ENCODE data around the gene LAMA2. TPM values are rescaled to one million over a fixed set of nuclear protein-coding genes. Genes with fewer than 3 reads are reported as not detected.

LAMA2 gene
- total and polyA plus RNA-seq, 2 experiments from 2014 or later: 0.91 to 6.4 TPM

- no peaks in the 10 kb centered on the region for H3F3A ChIP-seq (replicated peaks; ENCODE audit: low read depth)
- H3K27ac ChIP-seq (ENCODE audit: low read depth): no peak overlapping the region
- no peaks in the 10 kb centered on the region for H3K79me2 ChIP-seq (replicated peaks; ENCODE audit: insufficient read depth)
- H3K4me3 ChIP-seq: no peak overlapping the region
- H3K36me3 ChIP-seq (ENCODE audit: insufficient read depth): no peaks in the 10 kb centered on the region
- Mint-ChIP-seq H3K27me3 (ENCODE audit: insufficient read depth, low read depth, poor library complexity) (no peaks in the 10 kb centered on the region), H3K4me3 (no peak overlapping the region), H3K27ac (0 out of 2 replicates have a peak overlapping the region, but pooled peaks have one; percentile 48), H3K4me1 (peaks cover 12% of the 10 kb centered on the region), H3K9me3 (no peaks in the 10 kb centered on the region), H3K36me3 (ENCODE audit: low read depth) (no peaks in the 10 kb centered on the region)
- TF ChIP-seq NANOG (IDR thresholded peaks at IDR 0.05; ENCODE audit: borderline replicate concordance) (no peak), POLR2AphosphoS5 (IDR thresholded peaks at IDR 0.05; ENCODE audit: low read depth) (no peak), EZH2 (IDR thresholded peaks at IDR 0.05; ENCODE audit: low read depth, unreplicated experiment) (no peak), REST (IDR thresholded peaks at IDR 0.05; ENCODE audit: unreplicated experiment) (no peak), ZNF114 (CRISPR knock-in tag; IDR thresholded peaks at IDR 0.05) (no peak), EZH2phosphoT487 (IDR thresholded peaks at IDR 0.05; ENCODE audit: unreplicated experiment) (no peak), ZNF462 (CRISPR knock-in tag; IDR thresholded peaks at IDR 0.05) (no peak), CREB1 (CRISPR knock-in tag; IDR thresholded peaks at IDR 0.05; ENCODE audit: low read depth) (no peak)
- TF ChIP-seq, protein P1, sequence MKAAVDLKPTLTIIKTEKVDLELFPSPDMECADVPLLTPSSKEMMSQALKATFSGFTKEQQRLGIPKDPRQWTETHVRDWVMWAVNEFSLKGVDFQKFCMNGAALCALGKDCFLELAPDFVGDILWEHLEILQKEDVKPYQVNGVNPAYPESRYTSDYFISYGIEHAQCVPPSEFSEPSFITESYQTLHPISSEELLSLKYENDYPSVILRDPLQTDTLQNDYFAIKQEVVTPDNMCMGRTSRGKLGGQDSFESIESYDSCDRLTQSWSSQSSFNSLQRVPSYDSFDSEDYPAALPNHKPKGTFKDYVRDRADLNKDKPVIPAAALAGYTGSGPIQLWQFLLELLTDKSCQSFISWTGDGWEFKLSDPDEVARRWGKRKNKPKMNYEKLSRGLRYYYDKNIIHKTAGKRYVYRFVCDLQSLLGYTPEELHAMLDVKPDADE (IDR thresholded peaks at IDR 0.05): no peak
- no peak for DNase-seq (ENCODE audit: low spot score)
- H3K4me2 ChIP-seq: no peak overlapping the region
- H2AFZ ChIP-seq: no peak overlapping the region
- no peaks in the 10 kb centered on the region for H3K27me3 ChIP-seq (ENCODE audit: insufficient read depth)
- no peaks in the 10 kb centered on the region for H3K9me2 ChIP-seq (ENCODE audit: insufficient read depth)
- no peak for ATAC-seq
- peaks cover 14% of the 10 kb centered on the region for H3K4me1 ChIP-seq (ENCODE audit: insufficient read depth)
- no peaks in the 10 kb centered on the region for H4K20me1 ChIP-seq (replicated peaks; ENCODE audit: insufficient read depth)
Measured at GRCh38 chr6:129302671-129303070, 419.7 kb downstream of the LAMA2 start.
